HG02759 (cell line): ENCODE measurements around the gene RNH1.
"Not testable (repeated sequence)": the region's sequence is repeated elsewhere in the genome, so short reads cannot be mapped to it uniquely, and the experiment has no call there.

ENCODE experiments used
- ATAC-seq: cut with Tn5 transposase; IDR thresholded peaks from one replicate; pipeline ENCODE4 v1.9.1; 2021; ENCODE audit warnings: mild to moderate bottlenecking, moderate library complexity; ENCODE audit not compliant: unreplicated experiment

RNH1 gene

GRCh38 chr11:520428-521176, 13.6 kb upstream of the RNH1 start:
- ATAC-seq: no peak

- ATAC-seq: peak; percentile 97
These were observed 11.6 kb upstream of the RNH1 start for GRCh38 chr11:518463-519202.

GRCh38 chr11:516918-517685, 10.1 kb upstream of the RNH1 start:
- not testable (repeated sequence) for ATAC-seq

GRCh38 chr11:516400-516799, 9.4 kb upstream of the RNH1 start:
- no peak for ATAC-seq

GRCh38 chr11:515131-515530, 8.1 kb upstream of the RNH1 start:
- ATAC-seq: no peak

GRCh38 chr11:514606-515005, 7.6 kb upstream of the RNH1 start:
- no peak for ATAC-seq

GRCh38 chr11:512761-513595, 5.9 kb upstream of the RNH1 start:
- ATAC-seq: no peak

GRCh38 chr11:508956-509355, 1.9 kb upstream of the RNH1 start:
- ATAC-seq: no peak

GRCh38 chr11:507727-508515, 879 bp upstream of the RNH1 start:
- no peak for ATAC-seq

GRCh38 chr11:506238-506994, 626 bp downstream of the RNH1 start:
- ATAC-seq: peak; percentile 72

- no peak for ATAC-seq
These were observed 2.1 kb downstream of the RNH1 start for GRCh38 chr11:504994-505344.

GRCh38 chr11:504053-504993, 2.7 kb downstream of the RNH1 start:
- no peak for ATAC-seq

GRCh38 chr11:503179-503981, 3.7 kb downstream of the RNH1 start:
- ATAC-seq: no peak

- no peak for ATAC-seq
These were observed 4.5 kb downstream of the RNH1 start for GRCh38 chr11:502288-503178.

GRCh38 chr11:501683-502287, 5.3 kb downstream of the RNH1 start:
- no peak for ATAC-seq
